Suprapubic skin (tissue), 4 donors: Measurements from ENCODE around the gene UBA7.

Source experiments
- POLR2A ChIP-seq, 2 donors: fragments of 450-650 bp; IDR thresholded peaks; one replicate each; pipeline ENCODE4 v1.6.1; 2017; ENCODE audit warnings: antibody characterized with exemption in 2 of 2, mild to moderate bottlenecking in 2 of 2, moderate library complexity in 2 of 2
- POLR2AphosphoS5 ChIP-seq, 3 donors: sonication (generic); formaldehyde crosslinking; IDR thresholded peaks; one replicate each; pipeline ENCODE4 v1.6.1; 2017; ENCODE audit warnings: antibody characterized with exemption in 3 of 3
- TF ChIP-seq, protein P1 (sequence below), 2 donors: fragments of 200-600 bp in 1 of 2; fragments of 450-650 bp in 1 of 2; sonication (generic) in 1 of 2; IDR thresholded peaks; one replicate each; pipeline ENCODE4 v1.5.1; 2016 to 2019; ENCODE audit warnings: antibody characterized with exemption in 2 of 2, mild to moderate bottlenecking in 1 of 2, moderate library complexity in 1 of 2

DNA sequence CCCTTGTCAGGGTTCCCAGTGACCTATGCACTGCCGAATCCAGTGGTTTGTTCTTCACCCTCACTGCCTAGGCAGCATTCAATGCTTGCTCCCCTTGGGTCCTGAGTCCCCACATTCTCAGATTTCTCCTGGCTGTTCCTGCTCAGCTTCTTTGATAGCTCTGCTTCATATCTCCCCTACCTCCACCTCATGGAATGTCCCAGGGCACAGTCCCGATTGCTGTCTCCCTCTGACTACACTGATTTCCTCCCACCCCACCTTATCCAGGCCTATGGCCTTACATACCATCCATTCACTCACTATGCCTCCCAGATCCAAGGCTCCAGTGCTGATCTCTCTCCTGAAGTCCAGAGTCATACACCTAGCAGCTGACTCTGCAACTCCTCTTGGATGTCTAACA is 12.6 kb downstream of the UBA7 start:
- TF ChIP-seq POLR2A (IDR thresholded peaks at IDR 0.05) (no peak), POLR2AphosphoS5 (IDR thresholded peaks at IDR 0.05) (no peak)
- TF ChIP-seq, protein P1, sequence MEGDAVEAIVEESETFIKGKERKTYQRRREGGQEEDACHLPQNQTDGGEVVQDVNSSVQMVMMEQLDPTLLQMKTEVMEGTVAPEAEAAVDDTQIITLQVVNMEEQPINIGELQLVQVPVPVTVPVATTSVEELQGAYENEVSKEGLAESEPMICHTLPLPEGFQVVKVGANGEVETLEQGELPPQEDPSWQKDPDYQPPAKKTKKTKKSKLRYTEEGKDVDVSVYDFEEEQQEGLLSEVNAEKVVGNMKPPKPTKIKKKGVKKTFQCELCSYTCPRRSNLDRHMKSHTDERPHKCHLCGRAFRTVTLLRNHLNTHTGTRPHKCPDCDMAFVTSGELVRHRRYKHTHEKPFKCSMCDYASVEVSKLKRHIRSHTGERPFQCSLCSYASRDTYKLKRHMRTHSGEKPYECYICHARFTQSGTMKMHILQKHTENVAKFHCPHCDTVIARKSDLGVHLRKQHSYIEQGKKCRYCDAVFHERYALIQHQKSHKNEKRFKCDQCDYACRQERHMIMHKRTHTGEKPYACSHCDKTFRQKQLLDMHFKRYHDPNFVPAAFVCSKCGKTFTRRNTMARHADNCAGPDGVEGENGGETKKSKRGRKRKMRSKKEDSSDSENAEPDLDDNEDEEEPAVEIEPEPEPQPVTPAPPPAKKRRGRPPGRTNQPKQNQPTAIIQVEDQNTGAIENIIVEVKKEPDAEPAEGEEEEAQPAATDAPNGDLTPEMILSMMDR (IDR thresholded peaks at IDR 0.05): no peak
